Kidney epithelial cell (primary cell): ENCODE measurements around the gene ASGR1. TPM values are rescaled to one million over a fixed set of nuclear protein-coding genes. Genes with fewer than 3 reads are reported as not detected.
"Not testable (repeated sequence)": the region's sequence is repeated elsewhere in the genome, so short reads cannot be mapped to it uniquely, and the experiment has no call there.

ENCODE experiments used
- DNase-seq: peaks from one replicate; pipeline ENCODE4 v3.0.0-alpha.2; 2010; ENCODE audit warnings: low read depth
- H3K27me3 ChIP-seq: 2 replicates; pipeline ENCODE4 v1.6.0; 2011; ENCODE audit warnings: low read length; ENCODE audit not compliant: control insufficient read depth, insufficient read depth
- H3K36me3 ChIP-seq: 2 replicates; pipeline ENCODE4 v1.5.1; 2011; ENCODE audit warnings: low read length; ENCODE audit not compliant: control insufficient read depth, insufficient read depth
- H3K4me3 ChIP-seq: 2 replicates; pipeline ENCODE4 v1.5.1; 2011; ENCODE audit warnings: low read depth, mild to moderate bottlenecking, control low read depth, low read length
- total RNA-seq: library from RNA; depleted of rRNA; stranded (reverse); fragments of >200 nt; gene quantifications from 2 replicates; pipeline ENCODE4 v1.2.3, GENCODE V29; 2015
- TF ChIP-seq, protein P1 (sequence below): IDR thresholded peaks from 2 replicates; pipeline ENCODE4 v1.5.1; 2011; ENCODE audit warnings: mild to moderate bottlenecking, moderate library complexity, low read length, control low read depth, inconsistent platforms; ENCODE audit not compliant: insufficient read depth, poor library complexity, severe bottlenecking

Gene ASGR1
- total RNA-seq, 1 donor from 2014 or later, result 6.9 TPM

DNA sequence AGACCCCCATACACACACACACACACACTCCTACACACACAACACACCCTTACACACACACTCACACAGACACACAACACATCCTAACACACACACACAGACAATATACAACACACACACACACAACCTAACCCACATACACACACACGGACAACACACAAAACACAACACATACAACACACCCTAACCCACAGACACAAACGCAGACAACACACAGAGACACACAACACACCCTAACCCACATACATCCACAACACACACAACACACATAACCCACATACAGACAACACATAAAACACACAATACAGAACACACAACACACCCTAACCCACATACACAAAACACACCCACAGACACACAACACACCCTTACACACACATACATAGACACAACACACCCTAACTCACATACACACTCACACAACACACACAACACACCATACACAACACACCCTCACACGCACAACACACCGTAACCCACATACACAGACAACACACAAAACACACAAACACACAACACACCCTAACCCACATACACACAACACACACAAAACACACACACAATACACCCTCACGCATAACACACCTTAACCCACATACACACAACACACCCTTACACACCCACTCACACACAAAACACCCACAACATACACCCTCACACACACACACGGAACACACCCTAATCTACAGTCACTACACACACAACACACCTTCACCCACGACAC lies 4.4 kb downstream of the ASGR1 start:
- Histone ChIP-seq H3K4me3 (no peak overlapping the region), H3K27me3 (peaks cover 43% of the 10 kb centered on the region), H3K36me3 (no peaks in the 10 kb centered on the region)
- no peak for DNase-seq
- TF ChIP-seq, protein P1, sequence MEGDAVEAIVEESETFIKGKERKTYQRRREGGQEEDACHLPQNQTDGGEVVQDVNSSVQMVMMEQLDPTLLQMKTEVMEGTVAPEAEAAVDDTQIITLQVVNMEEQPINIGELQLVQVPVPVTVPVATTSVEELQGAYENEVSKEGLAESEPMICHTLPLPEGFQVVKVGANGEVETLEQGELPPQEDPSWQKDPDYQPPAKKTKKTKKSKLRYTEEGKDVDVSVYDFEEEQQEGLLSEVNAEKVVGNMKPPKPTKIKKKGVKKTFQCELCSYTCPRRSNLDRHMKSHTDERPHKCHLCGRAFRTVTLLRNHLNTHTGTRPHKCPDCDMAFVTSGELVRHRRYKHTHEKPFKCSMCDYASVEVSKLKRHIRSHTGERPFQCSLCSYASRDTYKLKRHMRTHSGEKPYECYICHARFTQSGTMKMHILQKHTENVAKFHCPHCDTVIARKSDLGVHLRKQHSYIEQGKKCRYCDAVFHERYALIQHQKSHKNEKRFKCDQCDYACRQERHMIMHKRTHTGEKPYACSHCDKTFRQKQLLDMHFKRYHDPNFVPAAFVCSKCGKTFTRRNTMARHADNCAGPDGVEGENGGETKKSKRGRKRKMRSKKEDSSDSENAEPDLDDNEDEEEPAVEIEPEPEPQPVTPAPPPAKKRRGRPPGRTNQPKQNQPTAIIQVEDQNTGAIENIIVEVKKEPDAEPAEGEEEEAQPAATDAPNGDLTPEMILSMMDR, result no peak

DNA sequence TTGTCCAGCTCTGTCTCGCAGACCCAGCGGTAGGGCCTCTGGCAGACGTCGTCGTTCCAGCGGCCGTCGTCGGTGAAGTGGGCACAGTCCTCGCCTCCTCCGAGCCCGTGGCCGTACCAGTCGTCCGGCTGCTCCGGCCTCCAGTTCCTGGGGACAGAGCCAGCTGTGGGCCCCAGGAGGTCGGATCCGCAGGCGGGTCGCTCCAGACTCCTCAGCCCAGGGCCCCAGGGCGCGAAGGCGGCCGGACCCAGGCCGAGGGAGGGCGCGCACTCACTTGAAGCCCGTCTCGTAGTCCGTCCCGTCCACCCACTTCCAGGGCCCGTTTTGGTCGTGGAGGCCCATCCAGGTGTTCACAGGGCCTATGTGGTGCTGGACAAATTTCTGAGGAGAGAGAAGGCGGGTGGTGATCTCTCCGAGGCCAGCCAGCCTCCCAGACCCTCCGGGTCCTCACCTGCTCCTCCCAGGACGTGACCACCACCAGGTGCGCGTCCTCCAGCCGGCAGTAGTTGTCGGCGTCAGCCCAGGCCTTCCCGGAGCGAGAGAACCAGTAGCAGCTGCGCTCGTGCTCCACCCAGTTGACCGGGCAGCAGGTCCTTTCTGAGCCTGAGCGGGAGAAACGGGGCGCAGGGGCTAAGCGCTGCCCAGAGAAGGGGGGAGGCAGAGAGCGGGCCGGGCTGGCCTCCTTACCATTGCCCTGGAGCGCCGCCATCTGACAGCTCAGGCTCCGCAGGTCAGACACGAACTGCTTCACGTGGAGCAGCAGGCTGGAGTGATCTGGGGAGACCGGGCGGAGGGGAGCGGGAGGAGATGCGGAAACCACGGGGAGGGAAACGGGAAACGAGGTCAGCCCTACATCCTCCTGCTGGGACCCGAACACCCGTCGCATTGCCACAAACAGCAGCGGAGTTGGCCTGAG lies 5.2 kb downstream of the ASGR1 start:
- no peak for DNase-seq
- TF ChIP-seq, protein P1, result peak; percentile 38
- Histone ChIP-seq H3K27me3 (peaks cover 43% of the 10 kb centered on the region), H3K36me3 (no peaks in the 10 kb centered on the region), H3K4me3 (no peak overlapping the region)

DNA sequence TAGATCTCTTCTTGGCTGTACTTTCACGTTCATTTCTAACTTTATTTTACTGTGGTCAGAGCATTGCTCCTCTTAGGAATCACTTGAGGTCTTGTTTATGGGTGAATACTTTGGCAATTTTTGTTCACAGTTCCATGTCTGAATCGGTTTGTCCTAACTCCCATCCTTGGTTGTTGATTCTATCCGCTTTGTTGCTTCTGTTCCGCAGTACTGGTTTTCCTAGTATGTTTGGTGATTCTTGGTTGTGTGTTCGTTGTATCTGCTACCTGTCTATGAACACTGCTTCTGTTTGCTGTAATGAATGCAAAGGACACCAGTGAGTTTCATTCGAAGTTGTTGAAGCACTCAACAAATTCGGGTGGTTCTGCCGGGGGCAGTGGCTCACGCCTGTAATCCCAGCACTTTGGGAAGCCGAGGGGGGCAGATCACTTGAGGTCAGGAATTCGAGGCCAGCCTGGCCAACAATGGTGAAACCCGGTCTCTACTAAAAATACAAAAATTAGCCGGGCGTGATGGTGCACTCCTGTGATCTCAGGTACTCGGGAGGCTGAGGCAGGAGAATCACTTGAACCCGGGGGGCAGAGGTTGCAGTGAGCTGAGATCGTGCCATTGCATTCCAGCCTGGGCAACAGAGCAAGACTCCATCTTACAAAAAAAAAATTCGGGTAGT lies 6.5 kb downstream of the ASGR1 start:
- not testable (repeated sequence) for DNase-seq

DNA sequence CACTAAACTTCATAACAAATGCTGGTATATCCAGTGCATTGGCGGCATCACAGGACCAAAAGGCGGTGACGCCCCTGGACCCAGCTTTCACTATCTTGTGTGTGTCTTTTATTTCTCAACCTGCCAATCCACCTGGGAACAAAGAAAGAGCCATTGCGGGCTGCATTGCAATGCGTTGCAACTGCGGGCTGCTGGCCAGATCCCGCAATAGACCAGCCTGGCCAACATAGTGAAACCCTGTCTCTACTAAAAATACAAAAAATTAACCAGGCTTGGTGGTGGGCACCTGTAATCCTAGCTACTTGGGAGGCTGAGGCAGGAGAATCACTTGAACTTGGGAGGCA lies 9.6 kb downstream of the ASGR1 start:
- H3K4me3 ChIP-seq, DNase-seq, H3K36me3 ChIP-seq, H3K27me3 ChIP-seq: not testable (repeated sequence)

More for the DNA sequence above, 6.5 kb downstream of the ASGR1 start:
- H3K36me3 ChIP-seq, H3K4me3 ChIP-seq: not testable (repeated sequence)
- peaks cover 35% of the 10 kb centered on the region for H3K27me3 ChIP-seq

DNA sequence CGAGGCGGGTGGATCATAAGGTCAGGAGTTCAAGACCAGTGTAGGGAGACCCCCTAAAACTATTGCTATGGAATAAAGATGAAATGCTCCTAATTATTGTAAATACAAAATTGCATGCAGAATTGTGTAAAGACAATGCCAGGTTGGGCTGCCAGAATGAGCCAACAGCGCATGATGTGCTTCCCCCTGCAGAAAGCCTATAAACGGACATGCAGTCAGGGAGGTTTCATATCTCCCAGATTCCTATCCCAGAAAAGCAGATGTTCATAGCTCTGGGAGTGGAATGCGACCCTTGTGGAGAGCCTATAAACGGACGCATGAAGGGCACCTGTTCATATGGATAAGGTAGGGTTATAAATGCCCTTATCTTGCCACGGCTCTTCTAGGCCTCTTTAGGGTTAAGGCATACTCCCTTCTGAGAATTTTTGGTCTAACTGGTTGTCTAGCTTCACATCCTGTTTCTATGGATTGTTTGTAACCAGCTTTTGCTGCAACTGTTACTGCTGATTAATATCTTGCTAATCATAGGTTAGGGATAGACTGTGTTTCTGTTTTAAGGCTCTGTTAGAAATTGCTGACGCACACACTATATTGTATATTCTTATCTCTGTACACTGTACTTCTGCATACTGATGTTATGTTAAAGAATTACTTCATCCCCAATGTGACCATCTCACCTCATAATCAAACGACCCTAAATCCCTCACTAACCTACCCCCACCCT lies 10.2 kb downstream of the ASGR1 start:
- not testable (repeated sequence) for H3K36me3 ChIP-seq, DNase-seq, H3K27me3 ChIP-seq, H3K4me3 ChIP-seq

DNA sequence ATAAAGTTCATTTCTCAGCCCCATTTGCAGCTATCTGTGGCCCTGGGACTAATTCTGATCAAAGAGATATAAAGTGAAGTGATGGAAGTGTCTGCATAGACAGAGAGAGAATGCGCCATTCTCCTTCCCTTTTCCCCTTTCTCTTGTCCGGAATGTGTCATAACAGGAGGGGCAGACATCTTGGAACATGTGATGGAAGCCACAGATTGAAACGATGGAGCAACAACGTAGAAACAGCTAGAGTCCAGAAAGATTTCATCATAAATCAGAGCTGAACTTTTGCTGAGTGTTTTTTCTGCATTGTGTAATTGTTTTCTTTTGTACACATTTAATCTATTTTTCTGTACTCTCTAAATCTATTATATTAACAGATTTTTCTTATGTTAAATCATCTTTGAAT lies 11.3 kb downstream of the ASGR1 start:
- DNase-seq, result no peak
- H3K36me3 ChIP-seq, result no peaks in the 10 kb centered on the region
- no peak overlapping the region for H3K4me3 ChIP-seq
- TF ChIP-seq, protein P1, result no peak
- no peaks in the 10 kb centered on the region for H3K27me3 ChIP-seq

DNA sequence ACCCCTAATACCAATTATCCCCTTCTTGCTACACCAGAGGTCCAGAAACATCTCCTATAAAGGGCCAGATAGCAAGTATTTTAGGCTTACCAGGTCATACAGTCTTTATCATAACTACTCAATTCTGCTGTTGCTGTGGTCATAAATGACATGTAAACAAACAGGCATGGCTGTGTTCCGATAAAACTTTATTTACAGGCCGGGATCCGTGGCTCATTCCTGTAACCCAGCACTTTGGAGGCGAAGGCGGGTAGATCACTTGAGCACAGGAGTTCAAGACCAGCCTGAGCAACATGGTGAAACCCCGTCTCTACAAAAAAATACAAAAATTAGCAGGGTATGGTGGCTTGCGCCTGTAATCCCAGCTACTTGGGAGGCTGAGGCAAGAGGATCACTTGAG lies 12.3 kb downstream of the ASGR1 start:
- no peak overlapping the region for H3K4me3 ChIP-seq
- no peaks in the 10 kb centered on the region for H3K36me3 ChIP-seq
- DNase-seq, result no peak
- TF ChIP-seq, protein P1, result no peak
- H3K27me3 ChIP-seq, result no peaks in the 10 kb centered on the region

DNA sequence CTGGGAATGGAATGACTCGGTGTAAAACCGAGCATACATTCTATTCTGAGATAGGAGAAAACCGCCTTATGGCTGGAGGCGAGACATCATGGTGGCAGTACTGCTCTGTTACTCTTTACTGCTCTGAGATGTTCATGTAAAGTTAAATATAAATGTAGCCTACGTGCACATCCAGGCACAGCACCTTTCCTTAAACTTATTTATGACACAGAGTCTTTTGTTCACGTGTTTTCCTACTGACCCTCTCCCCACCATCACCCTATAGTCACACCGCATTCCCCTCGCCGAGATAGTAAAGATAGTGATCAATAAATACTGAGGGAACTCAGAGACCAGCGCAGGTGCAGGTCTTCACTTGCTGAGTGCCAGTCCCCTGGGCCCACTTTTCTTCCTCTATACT lies 19.6 kb downstream of the ASGR1 start:
- H3K4me3 ChIP-seq, H3K36me3 ChIP-seq, DNase-seq, H3K27me3 ChIP-seq: not testable (repeated sequence)

DNA sequence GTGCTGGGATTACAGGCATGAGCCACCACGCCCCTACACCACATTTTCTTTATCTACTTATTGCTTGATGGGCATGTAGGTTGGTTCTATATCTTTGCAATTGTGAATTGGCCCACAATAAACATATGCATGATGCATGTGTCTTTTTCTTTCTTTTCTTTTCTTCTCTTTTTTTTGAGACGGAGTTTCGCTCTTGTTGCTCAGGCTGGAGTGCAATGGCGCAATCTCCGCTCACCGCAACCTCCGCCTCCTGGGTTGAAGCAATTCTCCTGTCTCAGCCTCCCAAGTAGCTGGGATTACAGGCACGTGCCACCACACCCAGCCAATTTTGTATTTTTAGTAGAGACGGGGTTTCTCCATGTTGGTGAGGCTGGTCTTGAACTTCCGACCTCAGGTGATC lies 20.7 kb downstream of the ASGR1 start:
- DNase-seq, H3K36me3 ChIP-seq, H3K27me3 ChIP-seq, H3K4me3 ChIP-seq: not testable (repeated sequence)
